ENCODE measurements around the gene CYP3A7.

DNA sequence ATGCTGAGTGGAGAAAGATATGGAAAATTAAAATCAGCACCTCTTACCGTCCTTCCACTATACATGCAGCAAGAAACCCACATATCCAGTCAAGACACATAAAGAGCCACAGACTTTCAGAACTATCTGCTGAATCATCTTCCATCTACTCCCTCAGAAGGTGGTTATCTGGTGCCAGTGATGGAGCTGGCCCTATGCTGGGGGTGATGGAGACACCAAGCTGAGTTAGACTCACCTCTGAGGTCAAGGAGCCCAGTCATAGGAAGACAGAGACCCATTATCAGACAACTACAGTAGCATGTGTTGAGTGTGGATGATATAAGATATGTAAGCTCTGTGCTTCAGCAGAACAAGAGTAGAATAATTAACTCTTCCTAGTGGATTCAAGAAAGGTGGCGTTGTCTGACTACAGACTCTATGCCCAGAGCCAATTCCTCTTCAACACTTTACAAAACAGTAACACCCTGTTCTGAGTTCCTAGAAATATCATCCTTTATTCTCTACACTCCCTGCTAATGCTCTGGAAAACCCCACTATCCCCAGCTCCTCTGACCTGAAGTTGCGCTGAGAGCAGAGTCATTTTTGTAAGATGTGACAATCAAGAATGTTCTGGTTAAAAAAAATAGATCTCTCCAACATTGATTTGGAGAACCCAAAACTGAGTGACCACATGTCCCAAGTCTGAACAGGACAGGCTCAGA, 69.5 kb downstream of the CYP3A7 start:
- TF ChIP-seq, protein P1, sequence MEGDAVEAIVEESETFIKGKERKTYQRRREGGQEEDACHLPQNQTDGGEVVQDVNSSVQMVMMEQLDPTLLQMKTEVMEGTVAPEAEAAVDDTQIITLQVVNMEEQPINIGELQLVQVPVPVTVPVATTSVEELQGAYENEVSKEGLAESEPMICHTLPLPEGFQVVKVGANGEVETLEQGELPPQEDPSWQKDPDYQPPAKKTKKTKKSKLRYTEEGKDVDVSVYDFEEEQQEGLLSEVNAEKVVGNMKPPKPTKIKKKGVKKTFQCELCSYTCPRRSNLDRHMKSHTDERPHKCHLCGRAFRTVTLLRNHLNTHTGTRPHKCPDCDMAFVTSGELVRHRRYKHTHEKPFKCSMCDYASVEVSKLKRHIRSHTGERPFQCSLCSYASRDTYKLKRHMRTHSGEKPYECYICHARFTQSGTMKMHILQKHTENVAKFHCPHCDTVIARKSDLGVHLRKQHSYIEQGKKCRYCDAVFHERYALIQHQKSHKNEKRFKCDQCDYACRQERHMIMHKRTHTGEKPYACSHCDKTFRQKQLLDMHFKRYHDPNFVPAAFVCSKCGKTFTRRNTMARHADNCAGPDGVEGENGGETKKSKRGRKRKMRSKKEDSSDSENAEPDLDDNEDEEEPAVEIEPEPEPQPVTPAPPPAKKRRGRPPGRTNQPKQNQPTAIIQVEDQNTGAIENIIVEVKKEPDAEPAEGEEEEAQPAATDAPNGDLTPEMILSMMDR (IDR thresholded peaks at IDR 0.05) = no peak
- no peak for TF ChIP-seq POLR2A (IDR thresholded peaks at IDR 0.05)
